ENCODE data around the gene MICOS13.
A peak's percentile ranks its signal among the peaks of the same experiment; 100 is the strongest.
"Not testable (repeated sequence)": the region's sequence is repeated elsewhere in the genome, so short reads cannot be mapped to it uniquely, and the experiment has no call there.

MICOS13 gene, protein sequence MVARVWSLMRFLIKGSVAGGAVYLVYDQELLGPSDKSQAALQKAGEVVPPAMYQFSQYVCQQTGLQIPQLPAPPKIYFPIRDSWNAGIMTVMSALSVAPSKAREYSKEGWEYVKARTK

DNA sequence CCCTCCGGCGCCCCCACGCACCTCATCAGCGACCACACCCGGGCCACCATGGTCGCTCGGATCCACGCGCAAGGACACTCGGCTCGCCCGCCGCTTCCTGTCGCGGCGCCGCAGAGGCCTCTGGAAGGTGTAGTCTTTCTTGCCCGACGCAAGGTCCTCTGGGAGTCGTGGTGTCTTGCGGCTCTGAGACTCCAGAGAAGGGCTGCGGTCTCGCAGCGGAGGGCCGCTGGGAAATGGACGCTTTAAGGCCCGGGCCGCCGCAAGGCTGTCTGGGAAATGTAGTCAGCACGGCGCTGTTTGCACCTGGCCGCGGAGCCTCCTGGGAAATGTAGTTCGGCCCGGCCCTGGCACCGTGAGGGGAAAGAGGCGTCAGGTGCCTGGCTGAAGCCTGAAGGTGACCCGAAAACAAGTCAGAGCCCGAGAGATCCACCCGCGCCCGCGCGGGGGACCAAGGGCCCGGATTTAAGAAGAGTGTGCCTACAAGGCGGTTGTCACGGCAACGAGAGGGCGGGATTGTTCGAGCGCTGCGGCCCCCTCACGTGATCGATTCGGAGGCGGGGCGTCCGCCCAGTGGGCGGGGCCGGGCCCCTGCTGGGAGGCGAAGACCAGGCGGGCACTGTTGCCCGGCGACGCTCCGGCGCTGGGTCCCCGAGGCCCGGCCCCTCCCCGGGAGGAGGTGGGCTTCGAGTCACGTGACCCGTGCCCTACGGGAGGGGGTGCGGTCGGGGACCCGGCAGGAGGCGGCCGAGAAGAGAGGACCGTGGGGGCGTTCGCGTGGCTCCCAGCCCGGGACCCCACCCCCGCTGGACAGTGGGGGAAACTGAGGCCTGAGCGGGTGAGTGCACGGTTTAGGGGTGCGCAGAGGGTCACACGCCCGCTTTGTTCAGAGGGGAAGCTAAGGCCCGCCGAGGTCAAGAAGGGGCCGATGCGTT lies at the start of gene MICOS13, which contains the start of gene HSD11B1L:
Gene MICOS13, minus strand, starts transcription at position 80 of the 932 bp plus-strand sequence. Its CDS starts 30 bp downstream, at position 50.
Gene HSD11B1L, plus strand, starts transcription at position 591 of the 932 bp plus-strand sequence. CDS start 3,806 bp downstream, outside the sequence.
- DNase-seq (ENCODE audit: low read depth): peak; percentile 95

DNA sequence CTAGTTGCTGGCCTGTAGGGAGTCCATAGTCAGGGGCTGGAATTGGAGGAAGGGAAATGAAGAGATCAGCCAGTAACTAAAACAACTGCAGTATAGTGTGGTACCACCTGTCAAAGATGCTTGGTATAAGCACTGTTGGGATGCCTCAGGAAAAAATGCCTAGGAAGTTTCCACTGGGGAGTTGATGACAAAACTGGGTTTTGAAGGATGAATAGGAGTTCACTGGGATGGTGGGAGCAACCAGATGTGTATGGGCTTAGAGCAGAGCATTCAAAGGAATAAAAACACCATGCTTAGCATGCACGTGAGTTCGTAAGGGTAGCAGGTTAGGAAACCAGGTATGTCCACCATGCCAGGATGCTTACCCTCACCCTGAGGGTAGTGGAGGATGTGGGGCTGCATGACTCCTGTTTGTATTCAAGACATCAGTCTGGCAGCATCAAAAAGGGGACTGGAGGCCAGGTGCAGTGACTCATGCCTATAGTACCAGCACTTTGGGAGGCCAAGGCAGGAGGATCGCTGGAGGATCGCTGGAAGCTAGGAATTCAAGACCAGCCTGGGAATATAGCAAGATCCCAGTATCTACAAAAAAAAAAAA lies 47.2 kb upstream of the MICOS13 start:
- no peak for DNase-seq (ENCODE audit: low read depth)

DNA sequence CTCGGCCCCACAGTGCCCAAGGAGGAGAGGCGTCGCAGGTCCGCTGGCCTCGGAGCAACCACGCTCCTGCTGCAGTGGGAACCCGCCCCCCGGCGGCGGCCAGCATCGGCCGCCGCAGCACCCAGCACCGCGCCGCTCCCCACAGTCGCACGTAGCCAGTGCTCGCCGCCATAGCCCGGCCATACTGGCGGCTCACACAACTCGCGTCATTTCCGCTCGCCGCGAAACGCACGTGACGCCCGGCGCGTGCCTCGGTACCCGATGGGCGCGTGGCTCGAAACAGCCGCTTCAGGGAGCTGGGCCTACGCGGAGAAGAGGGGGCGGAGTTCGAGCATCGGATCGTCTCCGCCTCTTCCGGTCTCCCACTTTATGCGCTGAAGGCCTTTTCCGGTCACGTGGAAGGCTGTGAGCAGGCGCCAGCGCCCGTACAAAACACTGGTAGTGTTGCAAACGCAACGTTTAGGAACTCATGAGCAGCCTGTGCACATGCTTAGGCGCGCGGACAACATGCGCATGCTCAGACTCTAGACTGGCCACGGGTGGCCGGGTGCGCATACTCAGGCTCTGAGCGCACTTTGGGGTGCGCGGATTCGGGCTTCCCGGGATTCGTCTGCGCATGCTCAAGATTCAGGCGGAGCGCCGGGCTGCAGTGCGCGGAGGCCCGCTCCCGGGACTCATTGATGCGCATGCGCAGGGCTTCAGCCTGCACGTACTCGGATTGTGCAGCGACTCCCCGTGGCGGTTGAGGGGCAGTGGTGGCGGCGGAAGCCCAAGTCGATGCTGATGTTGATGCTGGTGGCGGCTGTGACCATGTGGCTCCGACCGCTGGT lies 39.9 kb upstream of the MICOS13 start, which contains the start of the genes CATSPERD and LONP1:
Gene CATSPERD, plus strand, starts transcription at position 677 of the 830 bp plus-strand sequence. Its CDS starts 101 bp downstream, at position 778.
Gene LONP1, minus strand, starts transcription at position 186 of the 830 bp plus-strand sequence. Its CDS starts 14 bp downstream, at position 172.
- DNase-seq (ENCODE audit: low read depth): peak; percentile 96

DNA sequence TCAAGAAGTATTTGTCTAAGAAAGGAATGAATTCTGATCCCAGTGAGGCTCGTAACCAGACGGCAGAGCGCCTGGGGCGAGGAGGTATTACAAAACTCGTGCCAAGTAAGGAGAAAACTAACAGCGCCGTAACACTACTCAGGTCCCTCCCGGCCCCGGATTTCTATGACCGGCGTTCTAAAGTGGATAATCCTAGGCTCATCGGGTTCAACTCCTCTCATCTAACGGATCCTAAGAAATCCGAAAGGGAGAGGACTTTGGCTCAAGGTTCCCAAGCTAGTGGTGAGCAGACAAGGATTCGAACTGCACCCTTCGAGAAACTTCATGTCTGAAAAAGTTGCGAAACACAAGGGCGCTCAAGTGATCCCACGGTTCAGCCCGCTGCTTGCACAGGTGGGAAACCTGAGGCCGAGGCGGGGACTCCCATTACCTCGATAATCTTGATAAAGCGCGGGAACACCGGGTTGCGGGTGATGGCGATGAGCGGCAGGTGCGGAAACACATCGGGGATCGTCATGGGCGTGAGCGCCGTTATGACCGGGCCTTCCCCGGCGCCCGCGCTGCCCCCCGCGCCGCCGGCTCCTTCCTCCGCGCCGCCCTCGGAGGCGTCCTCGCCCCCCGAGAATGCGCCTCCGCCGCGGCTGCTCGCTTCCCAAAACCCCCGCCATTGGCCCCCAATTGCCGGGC lies 39.1 kb upstream of the MICOS13 start:
- no peak for DNase-seq (ENCODE audit: low read depth)

DNA sequence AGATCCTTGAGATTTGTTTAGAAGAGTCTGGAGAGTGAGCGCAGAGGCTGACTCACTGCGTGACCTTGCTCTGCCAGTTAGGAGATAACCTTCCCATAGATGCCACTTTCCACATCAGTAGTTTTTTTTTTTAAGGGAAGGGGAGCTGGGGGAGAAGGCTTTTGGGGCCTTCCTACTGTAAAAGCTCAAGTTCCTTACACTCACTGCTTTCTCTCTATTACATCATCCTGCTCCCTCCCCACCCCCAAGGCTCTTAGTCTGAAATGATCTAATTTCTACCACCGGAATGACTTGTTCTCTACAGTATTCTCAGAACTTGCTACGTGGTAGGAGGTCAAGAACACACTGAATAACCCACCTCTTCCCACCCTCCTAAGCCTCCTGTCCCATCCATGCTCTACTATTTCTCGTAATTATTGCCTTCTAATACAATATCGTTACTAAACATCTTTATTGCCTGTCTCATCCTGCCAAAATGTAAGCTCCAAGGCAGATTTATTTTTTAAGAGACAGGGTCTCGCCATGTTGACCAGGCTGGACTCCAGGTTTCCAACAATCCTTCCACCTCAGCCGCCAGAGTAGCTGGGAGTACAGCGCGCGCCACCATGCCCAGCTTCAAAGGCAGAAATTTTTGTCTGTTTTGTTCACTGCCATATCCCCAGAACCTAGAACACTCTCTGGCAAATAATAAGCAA lies 38.4 kb upstream of the MICOS13 start:
- DNase-seq (ENCODE audit: low read depth): peak; percentile 47

DNA sequence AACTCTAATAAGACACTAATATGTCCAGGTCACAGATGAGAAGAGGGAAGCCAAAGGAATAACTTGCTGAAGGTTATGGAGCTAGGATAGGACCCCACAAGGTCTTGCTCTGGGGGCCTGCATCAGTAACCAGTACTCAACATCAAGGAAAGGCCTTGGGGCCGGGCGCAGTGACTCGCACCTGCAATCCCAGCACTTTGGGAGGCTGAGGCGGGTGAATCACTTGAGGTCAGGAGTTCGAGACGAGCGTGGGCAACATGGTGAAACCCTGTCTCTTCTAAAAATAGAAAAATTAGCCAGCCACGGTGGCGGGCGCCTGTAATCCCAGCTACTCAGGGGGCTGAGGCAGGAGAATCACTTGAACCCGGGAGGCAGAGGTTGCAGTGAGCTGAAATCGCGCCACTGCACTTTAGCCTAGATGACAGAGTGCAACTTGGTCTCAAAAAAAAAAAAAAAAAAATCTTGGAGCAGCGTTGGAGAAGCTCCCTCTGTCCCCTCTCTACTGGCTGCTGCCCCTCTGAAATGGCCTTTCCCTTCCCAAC lies 37.8 kb upstream of the MICOS13 start:
- peak; percentile 36 for DNase-seq (ENCODE audit: low read depth)

DNA sequence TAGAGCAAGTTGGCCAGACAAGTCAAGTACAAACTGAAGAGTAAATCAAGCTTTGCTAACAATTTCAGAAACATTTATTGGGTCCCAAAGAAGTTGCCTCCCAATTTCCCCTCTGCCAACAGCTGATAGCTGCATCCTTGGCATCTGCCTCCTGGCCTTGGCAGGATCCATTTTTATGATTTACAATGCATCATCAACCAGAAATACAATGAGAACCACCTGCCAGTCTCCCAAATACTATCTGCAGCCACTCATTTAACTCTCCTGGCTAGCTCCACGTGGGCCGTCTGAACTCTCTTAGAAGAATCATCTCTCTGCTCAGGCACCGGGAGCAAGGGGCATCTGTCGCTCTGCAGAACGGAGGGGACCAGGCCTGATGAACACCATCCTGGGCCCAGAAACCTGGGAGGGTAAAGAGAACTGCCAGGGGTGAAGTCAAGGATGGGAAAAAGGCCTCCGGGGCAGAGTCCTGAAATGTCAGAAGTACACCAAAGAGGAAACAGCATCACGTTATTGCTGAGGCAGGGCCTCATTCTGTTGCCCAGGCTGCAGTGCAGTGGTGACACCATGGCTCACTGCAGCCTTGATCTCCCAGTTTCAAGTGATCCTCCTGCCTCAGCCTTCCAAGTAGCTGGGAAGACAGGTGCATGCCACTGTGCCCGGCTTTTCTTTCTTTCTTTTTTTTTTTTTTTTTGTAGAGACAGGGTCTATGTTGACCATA lies 37.1 kb upstream of the MICOS13 start:
- no peak for DNase-seq (ENCODE audit: low read depth)

DNA sequence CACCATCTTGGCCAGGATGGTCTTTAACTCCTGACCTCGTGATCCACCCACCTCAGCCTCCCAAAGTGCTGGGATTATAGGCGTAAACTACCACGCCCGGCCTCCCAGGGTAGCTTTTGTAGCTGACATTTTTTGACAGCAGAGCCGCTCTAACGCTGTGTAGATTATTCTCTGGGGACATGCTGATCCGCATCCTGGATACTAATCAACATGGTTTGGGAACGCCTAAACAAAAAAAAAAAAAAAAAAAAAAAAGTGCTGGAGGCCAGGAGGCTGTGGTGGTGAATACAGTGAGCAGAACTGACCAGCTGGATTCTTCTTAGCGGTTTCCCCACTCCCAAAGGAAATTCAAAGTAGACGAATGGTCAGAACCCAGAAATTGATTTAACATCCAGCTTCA lies 34.5 kb upstream of the MICOS13 start:
- DNase-seq (ENCODE audit: low read depth): no peak

DNA sequence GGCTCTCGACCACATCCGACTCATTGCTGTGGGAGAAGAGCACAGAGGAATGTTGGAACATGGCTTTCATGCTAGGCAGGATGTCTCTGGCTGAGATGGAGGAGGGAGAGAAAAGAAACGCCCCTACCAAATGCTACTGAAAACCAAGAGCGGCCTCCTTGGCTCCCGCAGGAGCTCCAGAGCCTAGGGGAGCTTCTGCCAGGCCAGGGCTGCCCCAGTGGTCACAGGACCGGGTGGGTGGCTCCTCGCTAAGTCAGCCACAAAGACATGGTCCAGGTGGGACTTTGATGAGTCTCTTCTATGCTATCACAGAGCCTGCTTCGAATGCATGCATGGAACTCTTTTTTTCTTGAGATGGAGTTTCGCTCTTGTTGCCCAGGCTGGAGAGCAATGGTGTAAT lies 32.9 kb upstream of the MICOS13 start:
- no peak for DNase-seq (ENCODE audit: low read depth)

DNA sequence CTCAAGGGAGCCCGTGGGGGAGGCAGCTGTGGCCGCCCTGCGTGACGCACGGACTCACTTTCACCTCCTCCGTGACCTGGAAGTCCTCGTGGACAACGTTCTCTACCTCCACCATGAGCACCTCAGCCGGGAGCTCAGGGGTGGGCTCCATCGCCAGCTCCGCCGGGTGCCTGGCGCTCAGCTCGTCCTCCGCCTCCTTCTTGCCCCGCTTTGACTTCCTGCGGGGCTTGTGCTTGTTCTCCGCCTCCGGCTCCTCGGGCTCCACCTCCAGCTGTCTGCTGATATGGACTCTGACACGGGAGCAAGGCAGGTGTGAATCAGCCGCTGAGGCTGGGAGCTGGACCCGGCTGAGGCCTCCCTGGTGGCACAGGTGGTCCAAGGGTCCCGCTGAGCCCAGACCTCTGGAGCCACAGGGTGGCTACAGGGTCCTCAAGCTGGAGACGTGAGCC lies 31.4 kb upstream of the MICOS13 start:
- no peak for DNase-seq (ENCODE audit: low read depth)

DNA sequence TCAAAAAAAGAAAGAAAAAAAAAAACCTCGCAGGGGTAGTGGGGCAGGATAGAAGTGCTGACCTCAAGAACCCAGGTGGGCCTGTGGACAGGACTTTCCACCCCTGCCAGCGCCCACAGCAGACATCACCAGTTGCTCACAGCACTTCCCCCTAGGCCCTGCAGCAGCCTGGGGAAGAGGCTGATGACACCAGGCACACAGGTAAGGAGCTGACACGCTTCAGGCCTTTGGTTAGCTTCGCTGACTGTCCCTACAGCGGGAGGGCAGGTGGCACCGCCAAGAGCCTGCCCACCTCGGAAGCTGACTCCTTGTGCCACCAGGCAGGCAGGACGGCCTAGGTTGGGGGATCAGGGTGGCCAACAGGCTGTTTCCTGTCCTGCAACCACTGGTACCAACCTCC lies 30.7 kb upstream of the MICOS13 start:
- no peak for DNase-seq (ENCODE audit: low read depth)

DNA sequence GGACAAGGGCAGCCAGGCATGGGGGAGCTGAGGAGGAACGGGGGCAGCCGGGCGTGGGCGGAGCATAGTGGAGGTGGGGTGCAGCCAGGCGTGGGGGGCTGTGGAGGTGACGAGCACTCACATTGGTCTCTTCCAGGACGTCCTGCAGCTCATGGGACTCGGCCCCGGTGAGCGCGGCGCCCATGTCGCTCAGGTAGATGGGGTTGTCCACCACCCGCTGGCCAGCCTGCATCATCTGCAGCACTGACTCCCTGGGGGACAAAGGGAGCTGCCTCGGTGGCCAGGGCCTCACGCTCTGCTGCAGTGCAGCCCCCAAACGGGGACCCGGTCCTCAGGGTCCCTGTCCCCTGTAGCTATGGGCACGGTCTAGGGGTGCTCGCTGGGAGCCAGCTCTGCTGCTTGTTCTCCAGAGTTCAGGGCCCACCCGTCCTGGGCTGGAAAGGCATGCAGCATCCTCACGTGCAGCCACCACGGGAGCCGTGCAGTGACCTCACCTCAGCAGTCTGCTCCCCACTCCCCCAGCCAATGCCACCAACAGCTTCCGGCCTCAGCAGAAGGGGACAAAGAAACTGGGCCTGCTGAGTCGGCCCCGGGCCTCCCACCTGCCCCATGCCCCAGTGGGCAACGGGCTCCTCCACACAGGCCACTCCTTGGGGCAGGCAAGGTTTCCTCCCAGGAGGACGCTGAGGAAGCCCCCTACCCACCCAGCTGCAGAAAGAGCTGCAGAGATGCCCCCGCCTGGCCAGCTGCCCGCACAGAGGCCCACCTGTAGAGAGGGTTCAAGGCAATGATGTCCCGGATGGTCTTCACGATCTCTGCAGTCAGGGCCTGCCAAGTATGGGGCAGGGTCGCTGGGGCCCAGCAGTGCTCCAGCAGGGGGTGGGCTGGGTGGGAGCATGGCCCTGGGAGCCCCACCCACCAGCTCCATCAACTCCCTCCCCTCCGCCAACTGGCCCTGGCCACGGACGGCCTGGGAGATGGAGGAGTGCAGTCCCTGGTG lies 27.6 kb upstream of the MICOS13 start:
- DNase-seq (ENCODE audit: low read depth): no peak

DNA sequence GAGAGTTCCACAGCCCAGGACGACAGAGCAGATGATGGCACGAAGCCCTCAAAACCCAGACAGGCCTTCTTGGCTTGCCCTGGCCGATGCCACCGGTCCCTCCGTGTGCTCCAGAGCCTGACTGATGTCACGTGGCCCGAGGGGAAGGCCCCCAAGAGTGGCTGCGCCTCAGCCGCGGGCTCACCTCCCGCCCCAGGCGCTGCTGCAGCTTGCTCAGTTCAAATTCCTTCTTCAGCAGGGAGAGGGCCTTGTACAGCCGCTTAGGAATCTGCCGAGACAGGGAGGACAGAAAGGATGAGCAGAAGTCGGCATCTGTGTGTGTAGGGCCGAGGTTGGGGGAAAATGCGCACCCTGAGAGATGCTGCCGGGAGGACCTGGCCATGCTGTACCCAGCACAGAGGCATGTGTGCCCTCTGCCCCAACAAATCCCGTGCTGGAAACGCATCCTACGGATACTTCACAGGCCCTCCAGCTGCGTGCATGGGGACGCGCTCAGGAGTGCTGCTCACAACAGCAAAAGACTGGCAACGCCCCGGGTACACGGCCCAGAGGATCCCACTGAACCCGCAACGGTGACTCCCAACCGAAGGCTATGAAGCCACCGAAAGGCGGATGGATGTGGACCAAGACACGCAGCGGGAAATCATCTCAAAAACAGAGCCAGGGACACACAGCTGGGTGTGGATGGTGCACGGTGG lies 26.7 kb upstream of the MICOS13 start:
- DNase-seq (ENCODE audit: low read depth): no peak

DNA sequence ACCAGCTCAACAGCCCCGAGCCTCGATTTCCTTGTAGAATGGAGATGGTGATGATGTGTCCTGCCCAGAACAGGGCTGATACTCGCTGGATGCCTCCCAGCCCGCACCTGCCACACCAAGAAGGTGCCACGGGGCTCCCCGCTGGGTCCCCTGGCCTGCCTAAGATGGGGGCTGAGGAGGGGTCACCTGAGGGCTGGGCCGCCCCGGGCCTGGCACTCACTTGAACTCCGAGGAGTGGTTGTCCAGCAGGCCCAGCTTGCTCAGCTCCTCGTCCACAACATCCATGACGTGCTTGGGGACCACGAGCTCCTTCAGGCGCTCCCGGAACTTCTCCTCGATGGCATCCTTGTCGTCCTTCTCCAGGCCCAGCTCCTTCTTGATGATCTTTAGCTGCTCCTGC lies 25.2 kb upstream of the MICOS13 start:
- DNase-seq (ENCODE audit: low read depth): no peak

DNA sequence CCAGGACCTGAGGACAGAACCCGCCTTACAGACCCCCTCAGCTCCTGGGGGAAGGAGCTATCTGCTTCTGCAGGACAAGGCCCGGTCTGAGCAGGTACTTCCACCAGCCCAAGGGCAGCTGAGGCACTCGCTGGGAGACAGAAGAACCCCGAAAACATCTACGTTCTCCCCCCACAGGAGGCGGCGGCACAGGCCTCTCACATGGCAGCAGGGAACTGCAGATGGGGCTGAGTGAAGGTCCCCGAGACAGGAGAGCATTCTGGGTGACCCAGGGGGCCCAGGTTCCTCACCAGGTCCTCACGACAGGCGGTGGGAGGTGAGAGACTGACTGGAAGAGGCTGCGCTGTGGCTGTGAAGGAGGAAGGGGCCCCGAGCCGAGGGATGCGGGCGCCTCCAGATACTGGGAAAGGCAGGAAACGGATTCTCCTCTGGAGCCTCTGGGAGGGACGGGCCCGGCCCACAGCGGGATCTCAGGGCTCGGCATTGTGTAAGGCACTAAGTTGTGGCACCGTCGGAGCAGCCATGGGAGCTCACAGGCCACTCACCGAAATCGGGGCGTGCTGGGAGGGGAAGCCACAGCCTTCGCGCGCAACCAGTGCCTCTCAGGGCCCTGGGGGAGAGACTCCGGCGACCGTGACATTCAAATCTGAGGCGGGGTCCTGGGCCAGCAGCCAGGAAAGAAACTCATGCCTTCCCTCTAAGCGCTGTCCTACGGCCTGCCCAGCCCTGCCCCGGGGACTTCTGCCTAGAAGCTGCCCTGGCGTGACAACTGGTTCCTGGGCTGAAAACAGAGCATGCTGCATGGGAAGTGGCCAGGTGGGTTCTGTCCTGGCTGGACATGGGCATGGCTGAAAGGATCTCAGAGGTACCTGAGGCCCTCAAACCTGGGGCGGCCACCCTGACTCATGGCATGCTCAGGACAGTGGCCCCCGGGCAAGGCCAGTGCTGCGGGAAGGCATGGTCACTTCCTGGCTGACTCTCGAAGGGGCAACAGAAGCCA lies 23.8 kb upstream of the MICOS13 start:
- no peak for DNase-seq (ENCODE audit: low read depth)

DNA sequence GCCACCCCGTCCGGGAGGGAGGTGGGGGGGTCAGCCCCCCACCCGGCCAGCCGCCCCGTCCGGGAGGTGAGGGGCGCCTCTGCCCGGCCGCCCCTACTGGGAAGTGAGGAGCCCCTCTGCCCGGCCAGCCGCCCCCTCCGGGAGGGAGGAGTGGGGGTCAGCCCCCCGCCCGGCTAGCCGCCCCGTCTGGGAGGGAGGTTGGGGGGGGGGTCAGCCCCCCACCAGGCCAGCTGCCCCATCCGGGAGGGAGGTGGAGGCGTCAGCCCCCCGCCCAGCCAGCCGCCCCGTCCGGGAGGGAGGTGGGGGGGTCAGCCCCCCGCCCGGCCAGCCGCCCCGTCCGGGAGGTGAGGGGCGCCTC lies 21.7 kb upstream of the MICOS13 start:
- not testable (repeated sequence) for DNase-seq (ENCODE audit: low read depth)

Measured in stimulated activated CD8-positive, alpha-beta memory T cell treated with anti-CD3 and anti-CD28 coated beads, Interleukin-4, amount 100 ng/mL, for 24 hours (primary cell).